Measurements from ENCODE around the gene VILL.

DNA sequence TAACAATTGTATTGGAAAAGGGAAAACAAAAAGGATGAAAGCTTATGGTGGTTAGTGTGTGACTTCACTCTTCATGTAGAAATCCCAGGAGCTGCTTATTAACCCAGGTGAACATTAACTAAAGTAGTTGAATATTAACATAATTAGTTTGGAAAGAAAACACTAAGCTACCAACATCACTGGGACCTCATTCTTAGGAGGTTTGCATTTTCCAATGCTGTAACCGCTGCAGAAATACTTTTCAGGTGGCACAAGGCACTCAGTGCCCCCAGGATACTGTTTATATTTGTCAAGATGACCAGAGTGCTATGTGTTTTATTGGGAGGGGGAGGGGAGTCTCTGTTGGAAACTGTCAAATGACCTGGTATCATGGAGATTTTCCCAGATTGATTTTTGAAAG, 25.9 kb upstream of the VILL start:
- no peak for TF ChIP-seq CTCF (IDR thresholded peaks at IDR 0.05; ENCODE audit: control extremely low read depth in 1 of 3, insufficient read depth in 1 of 3, low read depth in 1 of 3, low read length in 3 of 3)
- no peak for TF ChIP-seq YY1 (IDR thresholded peaks at IDR 0.05; ENCODE audit: low read depth, low read length)
